Omental fat pad (tissue), 4 donors: ENCODE results near the gene IPO5. TPM values are rescaled to one million over a fixed set of nuclear protein-coding genes. Genes with fewer than 3 reads are reported as not detected.

Experiments
- ATAC-seq: fragments of 150-250 bp; one replicate; pipeline ENCODE4 v1.9.1; 2016; ENCODE audit warnings: mild to moderate bottlenecking, moderate library complexity; ENCODE audit not compliant: low FRiP score
- DNase-seq: peaks from one replicate; pipeline ENCODE4 v3.0.0-alpha.2; 2019; ENCODE audit warnings: low spot score
- total RNA-seq, 4 donors: library from RNA; depleted of rRNA; stranded (reverse); fragments of >200 nt; gene quantifications; one replicate each; pipeline ENCODE4 v1.1.0, GENCODE V29; 2016
- TF ChIP-seq, protein P1 (sequence below), 3 donors: fragments of 450-650 bp; IDR thresholded peaks; one replicate each; pipeline ENCODE4 v1.5.1; 2016 to 2017; ENCODE audit warnings: antibody characterized with exemption in 3 of 3, mild to moderate bottlenecking in 3 of 3, moderate library complexity in 2 of 3

IPO5 gene
- total RNA-seq, 4 donors from 2014 or later = 106 to 170 (median 132) TPM

- TF ChIP-seq, protein P1, sequence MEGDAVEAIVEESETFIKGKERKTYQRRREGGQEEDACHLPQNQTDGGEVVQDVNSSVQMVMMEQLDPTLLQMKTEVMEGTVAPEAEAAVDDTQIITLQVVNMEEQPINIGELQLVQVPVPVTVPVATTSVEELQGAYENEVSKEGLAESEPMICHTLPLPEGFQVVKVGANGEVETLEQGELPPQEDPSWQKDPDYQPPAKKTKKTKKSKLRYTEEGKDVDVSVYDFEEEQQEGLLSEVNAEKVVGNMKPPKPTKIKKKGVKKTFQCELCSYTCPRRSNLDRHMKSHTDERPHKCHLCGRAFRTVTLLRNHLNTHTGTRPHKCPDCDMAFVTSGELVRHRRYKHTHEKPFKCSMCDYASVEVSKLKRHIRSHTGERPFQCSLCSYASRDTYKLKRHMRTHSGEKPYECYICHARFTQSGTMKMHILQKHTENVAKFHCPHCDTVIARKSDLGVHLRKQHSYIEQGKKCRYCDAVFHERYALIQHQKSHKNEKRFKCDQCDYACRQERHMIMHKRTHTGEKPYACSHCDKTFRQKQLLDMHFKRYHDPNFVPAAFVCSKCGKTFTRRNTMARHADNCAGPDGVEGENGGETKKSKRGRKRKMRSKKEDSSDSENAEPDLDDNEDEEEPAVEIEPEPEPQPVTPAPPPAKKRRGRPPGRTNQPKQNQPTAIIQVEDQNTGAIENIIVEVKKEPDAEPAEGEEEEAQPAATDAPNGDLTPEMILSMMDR (IDR thresholded peaks at IDR 0.05) = no peak
- ATAC-seq = no peak
- no peak for DNase-seq
Observed at GRCh38 chr13:98054301-98054700, 100.8 kb downstream of the IPO5 start.

GRCh38 chr13:98055623-98056022 lies 102.1 kb downstream of the IPO5 start:
- TF ChIP-seq, protein P1 (IDR thresholded peaks at IDR 0.05) = no peak
- no peak for ATAC-seq

DNA sequence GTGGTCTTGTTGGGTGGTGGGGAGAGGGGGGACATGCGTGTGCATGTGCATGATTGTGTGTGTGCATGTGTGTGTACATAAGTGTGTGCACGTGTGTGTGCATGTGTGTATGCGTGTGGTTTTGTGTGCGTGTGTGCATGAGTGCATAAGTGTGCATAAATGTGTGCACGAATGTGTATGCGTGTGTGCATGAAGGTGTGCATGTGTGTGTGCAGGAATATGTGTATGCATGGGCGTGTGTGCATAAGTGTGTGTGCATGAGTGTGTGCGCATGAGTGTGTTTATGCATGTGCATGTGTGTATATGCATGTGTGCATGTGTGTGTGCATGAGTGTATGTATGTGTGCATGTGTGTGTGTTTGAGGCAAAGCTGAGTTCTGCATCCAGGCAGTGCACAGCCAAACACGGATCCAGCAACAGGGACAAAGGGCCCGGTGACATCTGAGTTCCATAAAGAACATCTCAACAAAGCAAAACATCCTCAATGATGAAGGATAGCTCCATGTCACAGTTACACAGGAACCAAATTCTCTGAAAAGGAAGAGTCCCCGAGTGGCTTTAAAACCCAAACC lies 103.5 kb downstream of the IPO5 start:
- ATAC-seq = no peak
- no peak for DNase-seq
- TF ChIP-seq, protein P1 (IDR thresholded peaks at IDR 0.05) = no peak

More at GRCh38 chr13:98055623-98056022, 102.1 kb downstream of the IPO5 start:
- DNase-seq = no peak

DNA sequence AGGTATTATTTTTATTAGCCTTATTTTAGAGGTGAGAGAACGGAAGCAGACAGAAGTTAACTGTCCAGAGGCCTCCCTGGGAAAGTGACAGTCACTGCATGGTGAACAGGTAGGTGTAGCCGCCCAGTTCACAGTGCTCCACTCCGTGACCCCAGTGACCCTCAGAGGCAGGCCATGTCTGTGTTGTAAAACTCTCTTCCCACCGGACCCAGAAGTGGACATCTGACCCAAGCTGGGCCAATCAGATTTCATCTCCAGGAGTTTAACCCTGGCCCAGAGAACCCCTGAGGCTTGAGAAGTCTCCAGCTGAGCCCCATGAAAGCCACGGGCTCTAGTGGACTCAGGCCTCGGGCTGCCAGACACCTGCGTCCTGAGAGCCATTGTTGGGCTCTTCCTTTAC lies 105.8 kb downstream of the IPO5 start:
- DNase-seq (no peak), ATAC-seq (no peak)
- TF ChIP-seq, protein P1 (IDR thresholded peaks at IDR 0.05) = no peak

DNA sequence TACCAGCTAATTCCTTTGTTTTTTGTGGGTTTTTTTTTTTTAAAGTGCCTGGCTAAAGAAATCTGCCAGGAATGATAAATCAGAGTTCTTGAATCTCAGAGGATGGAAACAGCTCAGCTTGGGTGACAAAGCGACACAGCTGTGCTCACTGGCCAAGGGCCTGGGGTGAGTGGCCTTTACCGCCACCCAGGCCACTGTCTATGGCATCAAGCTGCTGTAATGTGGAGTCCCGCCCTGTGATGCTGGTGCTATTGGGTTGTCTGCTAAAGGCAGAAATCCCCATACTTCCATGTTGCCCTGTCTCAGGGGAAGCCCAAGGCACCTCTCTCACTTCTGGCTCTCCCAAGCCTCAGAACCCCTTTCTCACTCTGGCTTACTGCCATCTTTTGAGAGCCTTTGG lies 106.8 kb downstream of the IPO5 start:
- DNase-seq (no peak), ATAC-seq (no peak)
- TF ChIP-seq, protein P1 (IDR thresholded peaks at IDR 0.05) = no peak

GRCh38 chr13:98065468-98065867 lies 112.0 kb downstream of the IPO5 start:
- DNase-seq (no peak), ATAC-seq (no peak)
- TF ChIP-seq, protein P1 (IDR thresholded peaks at IDR 0.05) = no peak

DNA sequence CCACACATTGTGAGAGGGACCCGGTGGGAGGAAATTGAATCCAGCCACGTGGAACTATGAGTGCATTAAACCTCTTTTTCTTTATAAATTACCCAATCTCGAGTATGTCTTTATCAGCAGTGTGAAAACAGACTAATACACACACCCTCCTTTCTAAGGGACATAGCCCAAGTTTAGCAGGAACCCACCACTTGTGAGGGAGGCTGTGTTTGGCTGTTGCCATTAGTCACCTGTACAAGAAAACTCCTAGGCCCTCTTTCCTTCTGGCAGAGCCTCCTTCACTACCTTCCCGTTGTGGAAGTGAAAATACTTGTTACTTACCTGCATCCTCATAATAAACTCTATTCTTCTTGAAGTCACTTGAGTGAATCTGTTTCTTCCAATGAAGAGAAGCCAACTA lies 113.2 kb downstream of the IPO5 start:
- TF ChIP-seq, protein P1 (IDR thresholded peaks at IDR 0.05) = no peak
- DNase-seq = no peak
- ATAC-seq = no peak
